ENCODE measurements around the gene SINHCAF. TPM values are rescaled to one million over a fixed set of nuclear protein-coding genes. Genes with fewer than 3 reads are reported as not detected.

Gene SINHCAF
- total RNA-seq, 3 donors from 2014 or later, result 11.8 to 76.5 (median 54.7) TPM

GRCh38 chr12:31324116-31324844 is 1.7 kb downstream of the SINHCAF start:
- peak overlapping the region; percentile 95 to 98 for H3K27ac ChIP-seq
- H3K27me3 ChIP-seq, result no peaks in the 10 kb centered on the region
- H3K9me3 ChIP-seq, result no peaks in the 10 kb centered on the region
- H3K4me3 ChIP-seq, result peak overlapping the region; percentile 76 to 92 (median 81)
- no peaks in the 10 kb centered on the region for H3K4me1 ChIP-seq
- peak; percentile 69 to 84 for DNase-seq (ENCODE audit: low spot score in 2 of 2)
- peak in 2 of 3 donors; percentile 13 to 17 for TF ChIP-seq POLR2AphosphoS5 (IDR thresholded peaks at IDR 0.05)
- no peak for TF ChIP-seq CTCF (IDR thresholded peaks at IDR 0.05)
- intact Hi-C loops (cut with DNase I; ENCODE audit: low total_unique reads), result no loop called here
- no peaks in the 10 kb centered on the region for H3K36me3 ChIP-seq

GRCh38 chr12:31323391-31324115 is 2.4 kb downstream of the SINHCAF start:
- DNase-seq (ENCODE audit: low spot score in 2 of 2), result peak in 1 of 2 donors; percentile 61
- peak overlapping the region; percentile 76 to 92 (median 81) for H3K4me3 ChIP-seq
- peak overlapping the region; percentile 95 to 98 for H3K27ac ChIP-seq
- H3K36me3 ChIP-seq, result no peaks in the 10 kb centered on the region
- no peaks in the 10 kb centered on the region for H3K4me1 ChIP-seq
- H3K27me3 ChIP-seq, result no peaks in the 10 kb centered on the region
- intact Hi-C loops (cut with DNase I; ENCODE audit: low total_unique reads), result no loop called here
- TF ChIP-seq CTCF (IDR thresholded peaks at IDR 0.05) (no peak), POLR2A (IDR thresholded peaks at IDR 0.05) (peak; percentile 11), POLR2AphosphoS5 (IDR thresholded peaks at IDR 0.05) (peak in 2 of 3 donors; percentile 11 to 68)
- no peaks in the 10 kb centered on the region for H3K9me3 ChIP-seq

DNA sequence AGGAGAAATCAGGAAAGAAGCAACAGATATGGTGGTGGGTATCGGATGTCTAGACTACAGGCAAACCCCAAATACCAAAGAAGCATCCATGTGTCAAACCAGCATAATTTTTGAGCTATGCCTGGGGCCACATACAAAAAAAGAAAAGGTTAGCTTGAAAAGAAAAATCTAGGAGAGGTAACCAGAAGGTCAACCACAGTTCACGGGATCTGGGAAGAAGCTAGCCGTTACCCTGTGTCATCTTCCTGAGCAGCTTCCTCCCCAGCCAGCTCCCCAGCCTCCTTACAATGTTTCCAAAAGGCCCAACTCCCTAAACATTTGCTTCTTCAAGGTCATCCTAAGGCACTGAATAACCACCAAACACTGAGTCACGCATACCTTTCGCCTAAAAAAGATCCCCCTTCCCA is 3.1 kb downstream of the SINHCAF start:
- H3K27ac ChIP-seq, result peak overlapping the region; percentile 95 to 98

GRCh38 chr12:31321897-31322228 is 4.1 kb downstream of the SINHCAF start:
- Histone ChIP-seq H3K4me1 (peaks cover 0 to 3% of the 10 kb centered on the region in 2 donors), H3K27me3 (no peaks in the 10 kb centered on the region), H3K27ac (no peak overlapping the region), H3K4me3 (no peak overlapping the region), H3K36me3 (no peaks in the 10 kb centered on the region), H3K9me3 (no peaks in the 10 kb centered on the region)
- no peak for DNase-seq (ENCODE audit: low spot score in 2 of 2)
- intact Hi-C loops (cut with DNase I; ENCODE audit: low total_unique reads), result no loop called here
- TF ChIP-seq CTCF (IDR thresholded peaks at IDR 0.05) (no peak), POLR2AphosphoS5 (IDR thresholded peaks at IDR 0.05) (no peak), POLR2A (IDR thresholded peaks at IDR 0.05) (no peak)

More for the DNA sequence above, 3.1 kb downstream of the SINHCAF start:
- no peak for TF ChIP-seq CTCF (IDR thresholded peaks at IDR 0.05)
- no peak for TF ChIP-seq POLR2A (IDR thresholded peaks at IDR 0.05)
- TF ChIP-seq POLR2AphosphoS5 (IDR thresholded peaks at IDR 0.05), result no peak
- DNase-seq (ENCODE audit: low spot score in 2 of 2), result no peak
- intact Hi-C loops (cut with DNase I; ENCODE audit: low total_unique reads), result no loop called here
- Histone ChIP-seq H3K36me3 (no peaks in the 10 kb centered on the region), H3K4me1 (peaks cover 0 to 3% of the 10 kb centered on the region in 2 donors), H3K4me3 (peak overlapping the region in 2 of 3 donors; percentile 81 to 92), H3K27me3 (no peaks in the 10 kb centered on the region), H3K9me3 (no peaks in the 10 kb centered on the region)

All from breast epithelium (tissue), 4 donors.